Measurements from ENCODE around the gene LMBR1. TPM values are rescaled to one million over a fixed set of nuclear protein-coding genes. Genes with fewer than 3 reads are reported as not detected.
"Not testable (repeated sequence)": the region's sequence is repeated elsewhere in the genome, so short reads cannot be mapped to it uniquely, and the experiment has no call there.

The LMBR1 gene
- total and polyA plus RNA-seq, 2 donors (not counting 1 experiment from before 2014, with no cell fraction given): 19.7 to 85.2 TPM

DNA sequence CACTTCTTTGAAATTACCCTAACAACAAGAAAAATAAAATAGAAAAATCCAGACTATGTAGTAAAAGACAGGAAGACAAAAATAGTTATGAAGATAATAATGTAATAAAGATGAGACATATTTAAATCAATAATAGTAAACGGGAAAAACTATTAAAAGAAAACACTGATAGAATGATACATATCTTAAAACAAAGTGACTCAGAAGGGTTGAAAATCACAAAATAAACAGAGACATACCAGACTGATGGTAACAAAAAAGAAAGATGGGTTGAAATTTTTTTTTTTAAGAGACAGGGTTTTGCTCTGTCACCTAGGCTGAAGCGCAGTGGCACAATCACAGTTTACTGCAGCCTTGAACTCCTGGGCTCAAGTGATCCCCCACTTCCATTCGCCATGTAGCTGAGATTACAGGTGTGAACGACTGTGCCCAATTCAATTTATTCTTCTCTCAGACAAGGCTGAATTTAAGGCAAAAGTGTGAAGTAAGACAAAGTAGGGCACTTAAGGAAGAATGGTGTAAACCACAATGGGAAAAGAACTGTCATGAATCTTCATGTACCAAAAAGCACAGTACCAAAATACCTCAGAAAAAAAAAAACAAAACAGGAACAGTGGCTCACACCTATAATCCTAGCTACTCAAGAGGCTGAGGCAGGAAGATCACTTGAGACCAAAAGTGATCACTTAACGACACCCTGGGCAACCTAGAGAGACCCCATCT is 47.4 kb downstream of the LMBR1 start:
- H3K36me3 ChIP-seq (replicated peaks in 1 of 2; ENCODE audit: control extremely low read depth in 1 of 2, control insufficient read depth in 1 of 2, extremely low read depth in 1 of 2, insufficient read depth in 2 of 2, low read length in 1 of 2): no peaks in the 10 kb centered on the region
- ATAC-seq (ENCODE audit: low read depth) (no peak), DNase-seq (no peak)
- no peak overlapping the region for H3K27ac ChIP-seq (ENCODE audit: low read length in 2 of 2)
- WGBS (ENCODE audit: insufficient coverage): no CpG with 5 or more reads among the region's 5 CpGs
- TF ChIP-seq, protein P1, sequence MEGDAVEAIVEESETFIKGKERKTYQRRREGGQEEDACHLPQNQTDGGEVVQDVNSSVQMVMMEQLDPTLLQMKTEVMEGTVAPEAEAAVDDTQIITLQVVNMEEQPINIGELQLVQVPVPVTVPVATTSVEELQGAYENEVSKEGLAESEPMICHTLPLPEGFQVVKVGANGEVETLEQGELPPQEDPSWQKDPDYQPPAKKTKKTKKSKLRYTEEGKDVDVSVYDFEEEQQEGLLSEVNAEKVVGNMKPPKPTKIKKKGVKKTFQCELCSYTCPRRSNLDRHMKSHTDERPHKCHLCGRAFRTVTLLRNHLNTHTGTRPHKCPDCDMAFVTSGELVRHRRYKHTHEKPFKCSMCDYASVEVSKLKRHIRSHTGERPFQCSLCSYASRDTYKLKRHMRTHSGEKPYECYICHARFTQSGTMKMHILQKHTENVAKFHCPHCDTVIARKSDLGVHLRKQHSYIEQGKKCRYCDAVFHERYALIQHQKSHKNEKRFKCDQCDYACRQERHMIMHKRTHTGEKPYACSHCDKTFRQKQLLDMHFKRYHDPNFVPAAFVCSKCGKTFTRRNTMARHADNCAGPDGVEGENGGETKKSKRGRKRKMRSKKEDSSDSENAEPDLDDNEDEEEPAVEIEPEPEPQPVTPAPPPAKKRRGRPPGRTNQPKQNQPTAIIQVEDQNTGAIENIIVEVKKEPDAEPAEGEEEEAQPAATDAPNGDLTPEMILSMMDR (IDR thresholded peaks at IDR 0.05): no peak
- TF ChIP-seq EZH2 (IDR thresholded peaks at IDR 0.05; ENCODE audit: borderline replicate concordance, insufficient read depth, low read depth, low read length, poor library complexity, severe bottlenecking): no peak
- peaks cover 81% of the 10 kb centered on the region for H3K79me2 ChIP-seq (ENCODE audit: control insufficient read depth, insufficient read depth, low read length)
- Mint-ChIP-seq H3K9me3 (ENCODE audit: insufficient read depth) (no peaks in the 10 kb centered on the region), H3K4me3 (no peak overlapping the region), H3K27me3 (no peaks in the 10 kb centered on the region), H3K4me1 (peaks cover 11% of the 10 kb centered on the region), H3K27ac (no peak overlapping the region)
- no peak overlapping the region for H3K9ac ChIP-seq (ENCODE audit: low read length)
- intact Hi-C loops (cut with micrococcal nuclease): no loop called here
- H3K27me3 ChIP-seq (replicated peaks in 1 of 4; ENCODE audit: control extremely low read depth in 1 of 4, control insufficient read depth in 3 of 4, insufficient read depth in 4 of 4, low read length in 3 of 4): no peaks in the 10 kb centered on the region
- H3K4me3 ChIP-seq (ENCODE audit: control extremely low read depth in 1 of 5, extremely low read depth in 1 of 5, insufficient read depth in 1 of 5, low read depth in 2 of 5, low read length in 4 of 5): no peak overlapping the region
- H3K4me2 ChIP-seq (replicated peaks; ENCODE audit: low read depth, low read length, poor library complexity, severe bottlenecking): no peak overlapping the region
- H2AFZ ChIP-seq (ENCODE audit: insufficient read depth, low read depth, low read length, poor library complexity, severe bottlenecking): no peak overlapping the region
- H4K20me1 ChIP-seq (ENCODE audit: control insufficient read depth, insufficient read depth, low read length, poor library complexity, severe bottlenecking): peaks cover 25% of the 10 kb centered on the region
- ChIA-PET POLR2A (no interaction called here), CTCF (no interaction called here)
- H3K9me3 ChIP-seq (ENCODE audit: control extremely low read depth in 1 of 3, control insufficient read depth in 2 of 3, insufficient read depth in 1 of 3, low read length in 2 of 3): no peaks in the 10 kb centered on the region
- H3K4me1 ChIP-seq (ENCODE audit: control insufficient read depth in 2 of 2, insufficient read depth in 2 of 2, low read length in 2 of 2): no peaks in the 10 kb centered on the region

DNA sequence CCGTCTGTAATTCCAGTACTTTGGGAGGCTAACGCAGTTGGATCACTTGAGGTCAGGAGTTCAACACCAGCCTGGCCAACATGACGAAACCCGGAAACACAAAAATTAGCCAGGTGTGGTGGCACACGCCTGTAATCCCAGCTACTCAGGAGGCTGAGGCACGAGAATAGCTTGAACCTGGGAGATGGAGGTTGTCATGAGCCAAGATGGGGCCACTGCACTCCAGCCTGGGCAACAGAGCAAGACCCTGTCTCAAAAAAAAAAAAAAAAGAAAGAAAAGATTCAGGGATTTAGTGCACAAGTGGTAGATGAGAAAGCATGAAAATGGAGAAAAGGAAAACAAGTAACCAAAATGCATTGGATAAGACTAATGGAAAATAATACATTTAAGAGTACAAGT is 49.4 kb downstream of the LMBR1 start:
- H3K27ac Mint-ChIP-seq; H3K27ac ChIP-seq (ENCODE audit: low read length in 2 of 2); DNase-seq; H3K27me3 ChIP-seq (replicated peaks in 1 of 4; ENCODE audit: control extremely low read depth in 1 of 4, control insufficient read depth in 3 of 4, insufficient read depth in 4 of 4, low read length in 3 of 4); H3K36me3 ChIP-seq (replicated peaks in 1 of 2; ENCODE audit: control extremely low read depth in 1 of 2, control insufficient read depth in 1 of 2, extremely low read depth in 1 of 2, insufficient read depth in 2 of 2, low read length in 1 of 2); H3K4me3 Mint-ChIP-seq; H2AFZ ChIP-seq (ENCODE audit: insufficient read depth, low read depth, low read length, poor library complexity, severe bottlenecking); ATAC-seq (ENCODE audit: low read depth); H3K27me3 Mint-ChIP-seq; H3K9me3 ChIP-seq (ENCODE audit: control extremely low read depth in 1 of 3, control insufficient read depth in 2 of 3, insufficient read depth in 1 of 3, low read length in 2 of 3); H3K4me3 ChIP-seq (ENCODE audit: control extremely low read depth in 1 of 5, extremely low read depth in 1 of 5, insufficient read depth in 1 of 5, low read depth in 2 of 5, low read length in 4 of 5); H3K9ac ChIP-seq (ENCODE audit: low read length); H3K4me2 ChIP-seq (replicated peaks; ENCODE audit: low read depth, low read length, poor library complexity, severe bottlenecking); H3K9me3 Mint-ChIP-seq (ENCODE audit: insufficient read depth); POLR2A ChIA-PET; H3K4me1 ChIP-seq (ENCODE audit: control insufficient read depth in 2 of 2, insufficient read depth in 2 of 2, low read length in 2 of 2); CTCF ChIA-PET; intact Hi-C loops (cut with micrococcal nuclease): not testable (repeated sequence)
- 100% methylated on average over 5 of the region's 6 CpGs for WGBS (ENCODE audit: insufficient coverage)
- Histone ChIP-seq H3K79me2 (ENCODE audit: control insufficient read depth, insufficient read depth, low read length) (peaks cover 76% of the 10 kb centered on the region), H4K20me1 (ENCODE audit: control insufficient read depth, insufficient read depth, low read length, poor library complexity, severe bottlenecking) (peaks cover 23% of the 10 kb centered on the region)
- peaks cover 17% of the 10 kb centered on the region for H3K4me1 Mint-ChIP-seq
